Lower lobe of right lung (tissue), 2 donors: ENCODE measurements around the gene PRMT9. TPM values are rescaled to one million over a fixed set of nuclear protein-coding genes. Genes with fewer than 3 reads are reported as not detected.

ENCODE experiments used
- ATAC-seq, 2 donors: fragments of 200-7000 bp; cut with Tn5 transposase; one replicate each; pipeline ENCODE4 v1.9.1; 2020 to 2022; ENCODE audit warnings: mild to moderate bottlenecking in 2 of 2, moderate library complexity in 2 of 2
- DNase-seq: peaks from one replicate; pipeline ENCODE4 v3.0.0-alpha.2; 2020
- H3K27ac ChIP-seq: fragments of 200-600 bp; one replicate; pipeline ENCODE4 v1.8.0; 2022
- H3K27me3 ChIP-seq: fragments of 200-600 bp; one replicate; pipeline ENCODE4 v1.8.0; 2022; ENCODE audit warnings: low read depth
- H3K36me3 ChIP-seq: fragments of 200-600 bp; one replicate; pipeline ENCODE4 v1.8.0; 2022; ENCODE audit warnings: mild to moderate bottlenecking
- H3K4me1 ChIP-seq: fragments of 200-600 bp; one replicate; pipeline ENCODE4 v1.8.0; 2022
- H3K4me3 ChIP-seq: fragments of 200-600 bp; one replicate; pipeline ENCODE4 v1.8.0; 2022; ENCODE audit warnings: mild to moderate bottlenecking
- H3K9me3 ChIP-seq: fragments of 200-600 bp; one replicate; pipeline ENCODE4 v1.8.0; 2022
- intact Hi-C: fragments of 100-400 bp; cut with DNase I; formaldehyde crosslinking; loops from one replicate; pipeline ENCODE4 v1.11.0; 2022
- total RNA-seq: library from RNA; stranded (reverse); fragmentation: NEBNext Ultra II Directional; extraction: Animal tissue kit (Norgen Biotek cat#: 25700); gene quantifications from one replicate; pipeline ENCODE4 v1.2.1, GENCODE V29; 2021
- TF ChIP-seq, protein P1 (sequence below): fragments of 200-600 bp; IDR thresholded peaks from one replicate; pipeline ENCODE4 v1.8.0; 2022; ENCODE audit warnings: antibody characterized with exemption, mild to moderate bottlenecking
- donor health status: DM: no; HTN: yes; CAD: no; lungs with severe emphysema.

Gene PRMT9
- total RNA-seq, 1 donor from 2014 or later = 9.4 TPM

DNA sequence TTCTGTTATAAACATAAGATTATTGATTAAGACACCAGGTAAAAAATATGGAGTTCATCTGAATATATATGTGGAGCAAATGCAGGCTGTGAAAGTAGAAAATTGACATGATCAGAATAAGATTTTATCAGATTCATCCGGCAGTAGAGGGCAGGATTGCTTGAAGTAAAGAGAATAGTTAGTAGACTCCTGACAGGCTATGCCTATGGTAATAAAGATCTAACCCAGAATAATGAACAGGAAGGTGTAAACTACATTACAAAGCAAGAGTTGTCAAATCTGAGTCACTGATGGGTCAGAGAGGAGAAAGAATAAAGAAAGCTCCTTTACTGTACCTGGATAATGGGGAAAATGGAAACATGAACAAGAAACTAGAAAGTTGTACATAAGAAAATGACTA, 87.6 kb downstream of the PRMT9 start:
- H3K27me3 ChIP-seq = no peaks in the 10 kb centered on the region
- intact Hi-C loops = no loop called here
- no peak for DNase-seq
- H3K4me1 ChIP-seq = no peaks in the 10 kb centered on the region
- TF ChIP-seq, protein P1, sequence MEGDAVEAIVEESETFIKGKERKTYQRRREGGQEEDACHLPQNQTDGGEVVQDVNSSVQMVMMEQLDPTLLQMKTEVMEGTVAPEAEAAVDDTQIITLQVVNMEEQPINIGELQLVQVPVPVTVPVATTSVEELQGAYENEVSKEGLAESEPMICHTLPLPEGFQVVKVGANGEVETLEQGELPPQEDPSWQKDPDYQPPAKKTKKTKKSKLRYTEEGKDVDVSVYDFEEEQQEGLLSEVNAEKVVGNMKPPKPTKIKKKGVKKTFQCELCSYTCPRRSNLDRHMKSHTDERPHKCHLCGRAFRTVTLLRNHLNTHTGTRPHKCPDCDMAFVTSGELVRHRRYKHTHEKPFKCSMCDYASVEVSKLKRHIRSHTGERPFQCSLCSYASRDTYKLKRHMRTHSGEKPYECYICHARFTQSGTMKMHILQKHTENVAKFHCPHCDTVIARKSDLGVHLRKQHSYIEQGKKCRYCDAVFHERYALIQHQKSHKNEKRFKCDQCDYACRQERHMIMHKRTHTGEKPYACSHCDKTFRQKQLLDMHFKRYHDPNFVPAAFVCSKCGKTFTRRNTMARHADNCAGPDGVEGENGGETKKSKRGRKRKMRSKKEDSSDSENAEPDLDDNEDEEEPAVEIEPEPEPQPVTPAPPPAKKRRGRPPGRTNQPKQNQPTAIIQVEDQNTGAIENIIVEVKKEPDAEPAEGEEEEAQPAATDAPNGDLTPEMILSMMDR = no peak
- H3K9me3 ChIP-seq = no peaks in the 10 kb centered on the region
- H3K36me3 ChIP-seq = no peaks in the 10 kb centered on the region
- no peak overlapping the region for H3K27ac ChIP-seq
- H3K4me3 ChIP-seq = no peak overlapping the region
- ATAC-seq = peak in 1 of 2 donors; percentile 12

DNA sequence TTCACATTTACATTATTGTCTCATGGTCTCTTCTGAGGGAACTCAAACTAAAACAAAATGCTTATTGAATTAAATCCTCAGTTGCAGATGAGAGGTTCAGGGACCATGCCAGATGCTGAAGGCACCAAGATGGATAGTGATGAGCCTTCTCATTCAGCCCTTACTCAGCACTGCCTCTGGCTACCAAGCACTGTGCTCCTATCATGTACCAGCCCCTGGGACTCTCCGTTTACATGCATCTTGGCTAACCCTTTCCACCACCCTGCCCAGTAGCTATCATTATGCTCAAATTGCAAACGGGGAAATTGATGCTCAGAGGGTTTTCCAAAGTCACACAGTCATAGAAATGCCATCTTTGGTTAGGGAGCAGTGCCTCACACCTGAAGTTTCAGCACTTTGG, 89.4 kb downstream of the PRMT9 start:
- Histone ChIP-seq H3K4me1 (peaks cover 8% of the 10 kb centered on the region), H3K27ac (no peak overlapping the region), H3K27me3 (no peaks in the 10 kb centered on the region), H3K9me3 (no peaks in the 10 kb centered on the region), H3K36me3 (no peaks in the 10 kb centered on the region), H3K4me3 (no peak overlapping the region)
- intact Hi-C loops = no loop called here
- DNase-seq (no peak), ATAC-seq (no peak)
- TF ChIP-seq, protein P1 = no peak

DNA sequence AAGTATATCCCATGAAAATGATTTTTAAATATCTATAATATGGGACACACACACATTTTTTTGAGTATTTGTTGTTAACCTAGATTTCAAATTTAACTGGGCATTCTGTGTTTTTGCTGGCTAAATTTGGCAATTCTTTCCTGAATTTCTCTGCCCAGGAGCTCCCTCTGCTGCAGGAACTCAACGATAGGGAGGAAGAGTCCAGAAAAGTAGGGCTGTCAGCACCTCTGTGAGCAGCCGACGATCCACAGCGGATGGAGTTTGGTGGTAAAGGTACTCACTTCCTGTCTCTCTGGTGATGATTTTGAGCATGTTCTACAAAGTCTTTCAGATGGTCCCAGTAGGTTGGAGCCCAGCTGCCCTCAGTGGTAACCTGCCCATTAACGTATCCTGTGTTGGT, 89.9 kb downstream of the PRMT9 start:
- Histone ChIP-seq H3K27me3 (no peaks in the 10 kb centered on the region), H3K36me3 (no peaks in the 10 kb centered on the region), H3K9me3 (no peaks in the 10 kb centered on the region), H3K4me3 (no peak overlapping the region), H3K27ac (no peak overlapping the region), H3K4me1 (peaks cover 13% of the 10 kb centered on the region)
- no peak for DNase-seq
- intact Hi-C loops = no loop called here
- no peak for ATAC-seq
- TF ChIP-seq, protein P1 = no peak

DNA sequence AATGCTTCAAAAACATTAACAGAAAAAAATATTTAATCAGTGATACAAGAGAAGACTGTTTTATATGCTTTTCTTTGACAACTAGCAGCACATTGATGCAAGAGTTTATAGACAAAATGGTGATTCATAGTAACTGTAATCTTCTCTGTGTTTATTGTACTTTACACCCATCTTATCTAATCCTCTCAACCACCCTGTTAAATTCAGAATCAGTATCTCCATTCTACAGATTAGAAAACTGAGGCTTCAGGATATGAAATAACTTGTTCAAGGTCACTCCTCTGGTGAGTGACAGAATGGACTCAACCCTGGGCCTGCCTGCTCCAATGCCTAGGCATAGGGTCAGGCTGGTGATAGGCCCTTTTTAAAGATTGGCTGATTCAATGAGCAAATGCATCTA, 92.9 kb downstream of the PRMT9 start:
- intact Hi-C loops = no loop called here

DNA sequence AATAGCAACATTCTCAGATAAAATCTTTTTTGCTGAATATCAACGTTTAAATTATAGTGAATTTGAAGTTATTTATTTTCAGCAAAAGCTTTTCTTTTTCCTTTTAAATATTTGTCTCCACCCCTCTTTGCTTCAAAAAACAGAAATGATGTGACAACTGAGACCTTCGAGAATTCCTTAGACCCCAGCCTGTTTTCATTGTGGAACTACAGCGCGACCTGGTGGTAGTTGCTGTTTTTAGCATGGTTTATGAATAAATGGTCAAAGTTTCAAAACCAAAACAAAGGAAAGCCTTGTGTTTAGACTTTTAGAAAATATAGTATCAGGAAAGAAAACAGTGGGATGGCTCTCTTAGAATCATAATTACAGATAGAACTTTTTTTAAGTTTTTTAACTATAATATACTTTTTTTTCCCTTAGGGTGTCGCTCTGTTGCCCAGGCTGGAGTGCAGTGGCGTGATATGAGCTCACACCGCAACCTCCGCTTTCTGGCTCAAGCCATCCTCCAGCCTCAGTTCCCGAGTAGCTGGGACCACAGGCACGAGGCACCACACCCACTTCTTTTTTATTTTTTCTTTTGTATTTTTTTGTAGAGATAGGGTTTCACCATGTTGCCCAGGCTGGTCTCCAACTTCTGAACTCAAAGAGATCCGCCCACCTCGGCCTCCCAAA, 93.6 kb downstream of the PRMT9 start:
- intact Hi-C loops = no loop called here
- TF ChIP-seq, protein P1 = peak; percentile 62
- peak in 1 of 2 donors; percentile 70 for ATAC-seq
- Histone ChIP-seq H3K9me3 (no peaks in the 10 kb centered on the region), H3K4me1 (peaks cover 14% of the 10 kb centered on the region), H3K36me3 (no peaks in the 10 kb centered on the region), H3K27ac (no peak overlapping the region), H3K27me3 (no peaks in the 10 kb centered on the region), H3K4me3 (no peak overlapping the region)
- no peak for DNase-seq

More for the DNA sequence above, 92.9 kb downstream of the PRMT9 start:
- Histone ChIP-seq H3K36me3 (no peaks in the 10 kb centered on the region), H3K9me3 (no peaks in the 10 kb centered on the region), H3K4me3 (no peak overlapping the region), H3K27me3 (no peaks in the 10 kb centered on the region), H3K4me1 (peaks cover 14% of the 10 kb centered on the region), H3K27ac (no peak overlapping the region)
- ATAC-seq = no peak
- TF ChIP-seq, protein P1 = no peak
- no peak for DNase-seq
